ENCODE measurements around the gene CELSR2. TPM values are rescaled to one million over a fixed set of nuclear protein-coding genes. Genes with fewer than 3 reads are reported as not detected.

The CELSR2 gene
- total and polyA plus RNA-seq, 4 donors = 13.4 to 77.3 (median 53.4) TPM

DNA sequence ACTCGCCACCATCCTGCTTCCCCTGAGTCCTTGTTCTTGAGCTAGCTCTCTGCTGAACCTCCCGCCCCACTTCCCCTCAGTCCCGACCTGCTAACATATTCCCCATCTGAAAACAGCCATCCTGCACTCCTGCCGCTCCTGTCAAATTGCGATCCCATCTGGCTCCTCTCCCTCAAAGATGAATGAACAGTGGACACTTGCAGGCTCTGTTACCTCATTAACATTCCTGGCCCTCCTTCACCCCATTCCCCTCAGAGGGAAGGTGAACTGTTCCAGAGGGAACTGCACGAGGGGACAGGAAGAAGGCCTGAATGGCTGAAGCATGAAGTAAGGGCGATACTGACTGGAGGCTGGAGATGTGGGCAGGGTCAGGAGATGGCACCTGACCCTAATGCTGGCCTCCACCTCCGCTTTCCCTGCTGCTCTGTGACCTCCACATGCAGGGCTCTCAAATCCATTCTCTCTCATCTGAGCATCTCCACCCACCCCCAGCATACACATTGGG lies 7.4 kb upstream of the CELSR2 start:
- H3K36me3 ChIP-seq (ENCODE audit: control insufficient read depth, insufficient read depth, low read length) = peaks cover 27% of the 10 kb centered on the region
- H3K27me3 ChIP-seq (ENCODE audit: control insufficient read depth, insufficient read depth, low read length) = no peaks in the 10 kb centered on the region
- peaks cover 41% of the 10 kb centered on the region for H3K4me1 ChIP-seq (ENCODE audit: control insufficient read depth, insufficient read depth, low read length)
- H3K9me3 ChIP-seq (ENCODE audit: control insufficient read depth, insufficient read depth, low read length) = no peaks in the 10 kb centered on the region
- H3K27ac ChIP-seq (ENCODE audit: low read depth, low read length) = no peak overlapping the region
- peak in 2 of 6 donors; percentile 49 to 61 for DNase-seq (ENCODE audit: low read depth in 4 of 6, low spot score in 6 of 6)
- no peak overlapping the region for H3K4me3 ChIP-seq (ENCODE audit: low read depth, low read length)
- WGBS (ENCODE audit: insufficient coverage) = 29% methylated on average over 5 of the region's 8 CpGs

DNA sequence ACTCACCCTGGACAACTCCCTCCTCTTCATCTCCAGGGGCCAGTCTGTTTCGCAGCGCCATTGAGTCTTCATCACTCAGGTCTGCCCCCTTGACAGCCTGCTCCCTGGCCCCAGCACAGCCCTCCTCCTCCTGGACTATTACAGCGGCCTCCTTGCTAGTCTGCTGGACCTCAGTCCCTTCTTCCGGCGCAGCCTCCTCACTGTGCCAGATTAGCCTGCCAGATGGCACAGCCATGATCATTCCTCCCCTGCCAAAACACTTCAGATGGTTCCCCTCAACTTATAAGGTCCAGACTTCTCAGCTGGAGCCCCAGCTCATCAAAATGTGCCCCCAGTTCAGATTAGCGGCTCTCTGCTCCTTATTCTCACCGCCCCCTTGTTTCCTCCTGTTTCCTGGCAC lies 7.0 kb upstream of the CELSR2 start:
- Histone ChIP-seq H3K4me3 (ENCODE audit: low read depth, low read length) (no peak overlapping the region), H3K36me3 (ENCODE audit: control insufficient read depth, insufficient read depth, low read length) (peaks cover 23% of the 10 kb centered on the region), H3K9me3 (ENCODE audit: control insufficient read depth, insufficient read depth, low read length) (no peaks in the 10 kb centered on the region), H3K4me1 (ENCODE audit: control insufficient read depth, insufficient read depth, low read length) (peaks cover 41% of the 10 kb centered on the region), H3K27ac (ENCODE audit: low read depth, low read length) (no peak overlapping the region), H3K27me3 (ENCODE audit: control insufficient read depth, insufficient read depth, low read length) (no peaks in the 10 kb centered on the region)
- peak in 2 of 6 donors; percentile 41 to 88 for DNase-seq (ENCODE audit: low read depth in 4 of 6, low spot score in 6 of 6)
- WGBS (ENCODE audit: insufficient coverage) = 32% methylated on average over 7 of the region's 7 CpGs

DNA sequence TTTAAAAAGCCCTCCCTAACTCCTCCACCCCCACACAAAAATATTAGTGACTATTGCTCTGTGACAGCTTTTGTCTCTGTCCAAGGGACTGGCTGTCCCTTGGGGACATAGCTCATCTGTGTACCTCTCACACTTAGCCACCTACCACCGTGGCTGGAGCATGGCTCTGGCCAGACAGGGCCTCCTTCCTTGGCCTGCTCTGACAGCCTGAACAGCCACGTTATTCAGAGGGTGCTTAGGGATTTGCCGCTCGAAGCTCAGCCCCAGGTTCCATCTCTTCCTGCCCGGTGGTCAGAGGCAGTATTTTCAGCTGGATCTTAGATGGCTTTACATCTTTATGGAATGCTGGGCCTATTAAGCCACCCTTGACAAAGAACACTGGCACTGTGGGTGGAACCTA lies 6.1 kb upstream of the CELSR2 start:
- peaks cover 41% of the 10 kb centered on the region for H3K4me1 ChIP-seq (ENCODE audit: control insufficient read depth, insufficient read depth, low read length)
- H3K4me3 ChIP-seq (ENCODE audit: low read depth, low read length) = no peak overlapping the region
- WGBS (ENCODE audit: insufficient coverage) = 69% methylated on average over 5 of the region's 5 CpGs

DNA sequence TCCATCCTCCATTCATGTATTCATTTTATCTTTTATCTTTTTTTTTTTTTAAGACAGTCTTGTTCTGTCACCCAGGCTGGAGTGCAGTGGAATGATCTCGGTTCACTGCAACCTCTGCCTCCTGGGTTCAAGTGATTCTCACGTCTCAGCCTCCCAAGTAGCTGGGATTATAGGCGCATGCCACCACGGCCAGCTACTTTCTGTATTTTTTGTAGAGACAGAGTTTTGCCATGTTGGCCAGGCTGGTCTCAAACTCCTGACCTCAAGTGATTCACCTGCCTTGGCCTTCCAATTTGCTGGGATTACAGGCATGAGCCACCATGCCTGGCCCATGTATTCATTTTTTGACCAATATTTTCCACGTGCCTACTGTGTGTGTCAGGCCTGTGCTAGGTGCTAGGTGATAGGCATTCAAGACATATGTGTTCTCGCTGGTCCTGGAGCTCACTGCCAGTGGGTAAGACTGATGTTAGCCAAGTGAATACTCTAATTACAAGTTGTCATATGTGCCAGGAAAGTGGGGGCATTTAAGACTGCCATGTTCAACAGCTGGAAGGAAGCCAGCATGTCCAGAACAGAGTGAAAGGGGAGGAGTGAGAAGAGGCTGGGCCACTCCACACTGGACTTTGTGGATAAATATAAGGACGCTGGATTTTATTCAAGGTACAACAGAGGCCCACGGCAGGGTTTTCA lies 5.3 kb upstream of the CELSR2 start:
- Histone ChIP-seq H3K27me3 (ENCODE audit: control insufficient read depth, insufficient read depth, low read length) (no peaks in the 10 kb centered on the region), H3K9me3 (ENCODE audit: control insufficient read depth, insufficient read depth, low read length) (no peaks in the 10 kb centered on the region), H3K27ac (ENCODE audit: low read depth, low read length) (no peak overlapping the region), H3K4me1 (ENCODE audit: control insufficient read depth, insufficient read depth, low read length) (peaks cover 48% of the 10 kb centered on the region), H3K4me3 (ENCODE audit: low read depth, low read length) (no peak overlapping the region), H3K36me3 (ENCODE audit: control insufficient read depth, insufficient read depth, low read length) (peaks cover 12% of the 10 kb centered on the region)
- no peak for DNase-seq (ENCODE audit: low read depth in 4 of 6, low spot score in 6 of 6)
- 87% methylated on average over 8 of the region's 8 CpGs for WGBS (ENCODE audit: insufficient coverage)

More for the DNA sequence above, 6.1 kb upstream of the CELSR2 start:
- H3K9me3 ChIP-seq (ENCODE audit: control insufficient read depth, insufficient read depth, low read length) = no peaks in the 10 kb centered on the region
- H3K36me3 ChIP-seq (ENCODE audit: control insufficient read depth, insufficient read depth, low read length) = peaks cover 15% of the 10 kb centered on the region
- H3K27ac ChIP-seq (ENCODE audit: low read depth, low read length) = no peak overlapping the region
- H3K27me3 ChIP-seq (ENCODE audit: control insufficient read depth, insufficient read depth, low read length) = no peaks in the 10 kb centered on the region
- no peak for DNase-seq (ENCODE audit: low read depth in 4 of 6, low spot score in 6 of 6)

DNA sequence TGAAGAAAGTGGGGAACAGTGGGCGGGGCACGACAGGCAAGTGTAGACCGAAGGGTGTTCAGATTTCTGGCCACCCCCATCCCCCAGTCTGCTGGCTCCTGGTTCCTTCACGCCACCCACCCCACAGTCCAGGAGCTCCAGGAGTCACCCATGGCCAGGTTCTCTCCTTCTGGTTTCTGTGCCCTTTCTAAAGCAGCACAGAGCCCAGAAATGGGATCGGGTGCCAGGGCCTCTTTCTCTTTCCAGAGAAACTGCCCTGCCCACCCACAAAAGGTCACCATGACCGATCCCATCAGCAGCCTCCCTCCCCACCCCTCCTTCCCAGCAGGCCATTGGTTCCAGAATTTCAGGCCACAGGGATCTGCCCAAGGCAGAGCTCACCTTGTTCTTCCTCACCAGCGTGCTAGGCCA lies 3.2 kb upstream of the CELSR2 start:
- Histone ChIP-seq H3K27ac (ENCODE audit: low read depth, low read length) (no peak overlapping the region), H3K9me3 (ENCODE audit: control insufficient read depth, insufficient read depth, low read length) (no peaks in the 10 kb centered on the region), H3K36me3 (ENCODE audit: control insufficient read depth, insufficient read depth, low read length) (peaks cover 9% of the 10 kb centered on the region), H3K4me1 (ENCODE audit: control insufficient read depth, insufficient read depth, low read length) (peaks cover 42% of the 10 kb centered on the region), H3K27me3 (ENCODE audit: control insufficient read depth, insufficient read depth, low read length) (no peaks in the 10 kb centered on the region), H3K4me3 (ENCODE audit: low read depth, low read length) (no peak overlapping the region)
- 80% methylated on average over 7 of the region's 7 CpGs for WGBS (ENCODE audit: insufficient coverage)
- DNase-seq (ENCODE audit: low read depth in 4 of 6, low spot score in 6 of 6) = no peak

DNA sequence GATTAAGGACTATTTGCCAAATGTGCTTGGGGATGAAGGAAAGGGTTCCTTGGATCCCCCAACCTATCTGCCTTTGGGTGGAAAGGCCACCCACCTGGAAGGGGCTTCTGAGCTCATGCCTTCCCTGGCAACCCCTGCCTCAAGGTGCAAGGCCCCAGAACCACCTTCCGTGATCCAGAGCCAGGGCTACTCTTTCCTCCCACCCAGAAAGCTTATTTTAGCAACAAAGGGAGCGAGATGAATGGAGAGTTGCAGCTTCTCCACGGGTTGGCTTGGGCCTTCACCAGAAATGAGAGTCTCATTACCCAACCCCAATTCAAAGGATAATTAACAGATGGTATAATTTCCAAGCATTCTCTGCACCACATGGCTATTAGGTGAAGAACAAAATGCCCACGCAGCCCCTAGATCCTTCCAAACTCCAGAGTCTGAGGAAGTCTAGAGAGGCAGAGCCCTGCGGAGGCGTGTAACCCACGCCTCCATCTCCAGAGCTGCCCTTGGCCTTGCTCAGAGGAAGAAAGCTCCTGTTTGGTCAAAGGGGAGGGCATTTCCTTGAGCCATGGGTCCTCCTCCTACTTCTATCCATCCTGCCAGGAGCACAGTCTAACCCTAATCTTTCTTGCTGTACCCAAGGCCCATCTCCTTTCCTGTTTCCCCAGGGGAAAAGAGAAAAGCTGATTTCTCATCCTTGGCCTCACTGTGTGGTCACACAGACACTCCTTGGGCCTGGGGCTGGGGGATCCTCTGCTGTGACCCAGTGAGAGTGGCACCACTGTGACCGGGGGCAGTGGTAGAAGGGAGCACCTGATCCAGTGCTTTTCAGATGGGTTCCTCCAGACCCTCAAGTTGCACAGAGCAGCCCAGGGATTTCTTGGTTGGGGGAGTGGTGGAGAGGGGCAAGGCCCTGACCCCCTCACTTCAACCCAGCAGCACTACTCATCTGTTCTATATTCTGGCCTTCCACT lies 1.7 kb upstream of the CELSR2 start:
- Histone ChIP-seq H3K9me3 (ENCODE audit: control insufficient read depth, insufficient read depth, low read length) (no peaks in the 10 kb centered on the region), H3K4me3 (ENCODE audit: low read depth, low read length) (no peak overlapping the region), H3K27me3 (ENCODE audit: control insufficient read depth, insufficient read depth, low read length) (no peaks in the 10 kb centered on the region), H3K4me1 (ENCODE audit: control insufficient read depth, insufficient read depth, low read length) (peaks cover 42% of the 10 kb centered on the region), H3K27ac (ENCODE audit: low read depth, low read length) (no peak overlapping the region), H3K36me3 (ENCODE audit: control insufficient read depth, insufficient read depth, low read length) (peaks cover 24% of the 10 kb centered on the region)
- DNase-seq (ENCODE audit: low read depth in 4 of 6, low spot score in 6 of 6) = no peak
- 76% methylated on average over 2 of the region's 8 CpGs for WGBS (ENCODE audit: insufficient coverage)

DNA sequence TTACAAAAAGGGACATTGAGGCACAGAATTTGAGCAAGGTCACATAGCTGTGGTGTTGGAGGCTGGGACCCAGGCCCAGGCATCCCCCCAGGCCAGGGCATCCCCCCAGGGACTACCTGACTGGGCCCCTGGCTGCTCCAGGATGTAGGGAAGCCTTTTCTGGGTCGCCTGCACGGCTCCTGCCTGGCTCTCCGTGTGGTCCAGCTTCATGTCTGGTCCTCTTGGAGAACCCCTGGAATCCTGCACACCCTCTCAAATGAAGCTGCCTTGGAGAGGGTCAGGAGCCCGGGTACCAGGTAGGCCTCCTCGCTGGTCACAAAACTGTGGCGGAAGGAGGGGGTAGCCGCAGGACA lies 919 bp upstream of the CELSR2 start:
- 96% methylated on average over 6 of the region's 7 CpGs for WGBS (ENCODE audit: insufficient coverage)
- Histone ChIP-seq H3K9me3 (ENCODE audit: control insufficient read depth, insufficient read depth, low read length) (no peaks in the 10 kb centered on the region), H3K27ac (ENCODE audit: low read depth, low read length) (no peak overlapping the region), H3K4me3 (ENCODE audit: low read depth, low read length) (no peak overlapping the region), H3K4me1 (ENCODE audit: control insufficient read depth, insufficient read depth, low read length) (peaks cover 44% of the 10 kb centered on the region), H3K36me3 (ENCODE audit: control insufficient read depth, insufficient read depth, low read length) (peaks cover 31% of the 10 kb centered on the region), H3K27me3 (ENCODE audit: control insufficient read depth, insufficient read depth, low read length) (no peaks in the 10 kb centered on the region)
- DNase-seq (ENCODE audit: low read depth in 4 of 6, low spot score in 6 of 6) = no peak

DNA sequence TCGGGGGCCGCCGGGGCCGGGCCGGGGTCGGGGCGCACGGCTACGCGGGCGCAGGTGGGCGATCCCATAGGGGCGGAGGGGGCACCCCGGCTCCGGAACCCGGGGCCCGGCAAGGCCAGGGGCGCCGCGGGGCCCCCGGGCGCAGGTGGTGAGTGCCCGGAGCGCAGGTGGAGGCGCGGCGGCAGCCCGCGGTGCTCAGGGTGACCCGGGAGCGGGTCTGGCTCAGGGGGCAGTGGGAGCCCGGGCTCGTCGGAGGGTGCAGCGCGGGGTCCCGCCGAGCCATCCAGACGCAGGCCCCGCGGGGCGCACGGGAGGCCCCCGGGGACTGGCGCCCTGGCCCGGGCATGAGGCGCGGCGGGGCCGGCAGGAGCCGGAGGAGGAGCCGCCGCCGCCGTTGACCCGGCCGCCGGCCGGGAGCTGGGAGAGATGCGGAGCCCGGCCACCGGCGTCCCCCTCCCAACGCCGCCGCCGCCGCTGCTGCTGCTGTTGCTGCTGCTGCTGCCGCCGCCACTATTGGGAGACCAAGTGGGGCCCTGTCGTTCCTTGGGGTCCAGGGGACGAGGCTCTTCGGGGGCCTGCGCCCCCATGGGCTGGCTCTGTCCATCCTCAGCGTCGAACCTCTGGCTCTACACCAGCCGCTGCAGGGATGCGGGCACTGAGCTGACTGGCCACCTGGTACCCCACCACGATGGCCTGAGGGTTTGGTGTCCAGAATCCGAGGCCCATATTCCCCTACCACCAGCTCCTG lies 489 bp downstream of the CELSR2 start:
- DNase-seq (ENCODE audit: low read depth in 4 of 6, low spot score in 6 of 6) = peak in 1 of 6 donors; percentile 37
- no peak overlapping the region for H3K27ac ChIP-seq (ENCODE audit: low read depth, low read length)
- peaks cover 41% of the 10 kb centered on the region for H3K36me3 ChIP-seq (ENCODE audit: control insufficient read depth, insufficient read depth, low read length)
- peaks cover 58% of the 10 kb centered on the region for H3K4me1 ChIP-seq (ENCODE audit: control insufficient read depth, insufficient read depth, low read length)
- no peaks in the 10 kb centered on the region for H3K9me3 ChIP-seq (ENCODE audit: control insufficient read depth, insufficient read depth, low read length)
- H3K27me3 ChIP-seq (ENCODE audit: control insufficient read depth, insufficient read depth, low read length) = no peaks in the 10 kb centered on the region
- WGBS (ENCODE audit: insufficient coverage) = under 1% methylated on average over 79 of the region's 80 CpGs
- H3K4me3 ChIP-seq (ENCODE audit: low read depth, low read length) = peak overlapping the region; percentile 35

All from spinal cord (tissue), 10 donors.